GM21360 (cell line): ENCODE results near the gene FBXO2.
A peak's percentile ranks its signal among the peaks of the same experiment; 100 is the strongest.

ENCODE experiments used
- ATAC-seq: cut with Tn5 transposase; IDR thresholded peaks from one replicate; pipeline ENCODE4 v1.9.1; 2021; ENCODE audit warnings: mild to moderate bottlenecking, moderate library complexity; ENCODE audit not compliant: unreplicated experiment

The FBXO2 gene

GRCh38 chr1:11682799-11683198 lies 28.6 kb upstream of the FBXO2 start:
- no peak for ATAC-seq

GRCh38 chr1:11682287-11682771 lies 28.1 kb upstream of the FBXO2 start:
- no peak for ATAC-seq

- ATAC-seq: peak; percentile 78
These were observed 27.0 kb upstream of the FBXO2 start, which contains the start of gene MAD2L2 for GRCh38 chr1:11681071-11681771. Gene MAD2L2, minus strand, starts transcription at chr1:11681148. Its CDS starts 547 bp downstream, at chr1:11680601.

GRCh38 chr1:11680270-11681070 lies 26.2 kb upstream of the FBXO2 start:
- no peak for ATAC-seq

GRCh38 chr1:11678442-11678841 lies 24.2 kb upstream of the FBXO2 start:
- ATAC-seq: no peak

GRCh38 chr1:11676386-11677103 lies 22.3 kb upstream of the FBXO2 start:
- no peak for ATAC-seq

GRCh38 chr1:11675325-11675724 lies 21.1 kb upstream of the FBXO2 start:
- no peak for ATAC-seq

- ATAC-seq: no peak
These were observed 20.3 kb upstream of the FBXO2 start for GRCh38 chr1:11674488-11674887.

GRCh38 chr1:11673089-11673769 lies 19.0 kb upstream of the FBXO2 start:
- ATAC-seq: no peak

- ATAC-seq: no peak
These were observed 17.5 kb upstream of the FBXO2 start for GRCh38 chr1:11671544-11672286.

- ATAC-seq: no peak
These were observed 16.9 kb upstream of the FBXO2 start for GRCh38 chr1:11671205-11671543.

- ATAC-seq: no peak
These were observed 16.5 kb upstream of the FBXO2 start for GRCh38 chr1:11670747-11671146.

GRCh38 chr1:11668516-11668915 lies 14.3 kb upstream of the FBXO2 start:
- no peak for ATAC-seq

- ATAC-seq: peak; percentile 30
These were observed 10.3 kb upstream of the FBXO2 start for GRCh38 chr1:11664336-11665065.

GRCh38 chr1:11661103-11661502 lies 6.9 kb upstream of the FBXO2 start:
- ATAC-seq: no peak

- ATAC-seq: no peak
These were observed 5.5 kb upstream of the FBXO2 start for GRCh38 chr1:11659748-11660147.

- ATAC-seq: no peak
These were observed 4.3 kb upstream of the FBXO2 start for GRCh38 chr1:11658542-11658941.

- ATAC-seq: no peak
These were observed 3.4 kb upstream of the FBXO2 start for GRCh38 chr1:11657654-11658053.

GRCh38 chr1:11654939-11655808 lies 945 bp upstream of the FBXO2 start:
- no peak for ATAC-seq
